GM23248 (cell line): ENCODE measurements around the gene RIPOR3.

Experiments
- EZH2 ChIP-seq: fragments of 200-600 bp; sonication (generic); IDR thresholded peaks from 2 replicates; pipeline ENCODE4 v1.6.1; 2018; ENCODE audit warnings: antibody characterized with exemption, mild to moderate bottlenecking; ENCODE audit not compliant: insufficient read depth, poor library complexity, severe bottlenecking
- EZH2phosphoT487 ChIP-seq: fragments of 200-600 bp; sonication (generic); IDR thresholded peaks from 2 replicates; pipeline ENCODE4 v1.6.1; 2018; ENCODE audit warnings: antibody characterized with exemption, moderate library complexity, mild to moderate bottlenecking, low read depth; ENCODE audit not compliant: insufficient read depth

DNA sequence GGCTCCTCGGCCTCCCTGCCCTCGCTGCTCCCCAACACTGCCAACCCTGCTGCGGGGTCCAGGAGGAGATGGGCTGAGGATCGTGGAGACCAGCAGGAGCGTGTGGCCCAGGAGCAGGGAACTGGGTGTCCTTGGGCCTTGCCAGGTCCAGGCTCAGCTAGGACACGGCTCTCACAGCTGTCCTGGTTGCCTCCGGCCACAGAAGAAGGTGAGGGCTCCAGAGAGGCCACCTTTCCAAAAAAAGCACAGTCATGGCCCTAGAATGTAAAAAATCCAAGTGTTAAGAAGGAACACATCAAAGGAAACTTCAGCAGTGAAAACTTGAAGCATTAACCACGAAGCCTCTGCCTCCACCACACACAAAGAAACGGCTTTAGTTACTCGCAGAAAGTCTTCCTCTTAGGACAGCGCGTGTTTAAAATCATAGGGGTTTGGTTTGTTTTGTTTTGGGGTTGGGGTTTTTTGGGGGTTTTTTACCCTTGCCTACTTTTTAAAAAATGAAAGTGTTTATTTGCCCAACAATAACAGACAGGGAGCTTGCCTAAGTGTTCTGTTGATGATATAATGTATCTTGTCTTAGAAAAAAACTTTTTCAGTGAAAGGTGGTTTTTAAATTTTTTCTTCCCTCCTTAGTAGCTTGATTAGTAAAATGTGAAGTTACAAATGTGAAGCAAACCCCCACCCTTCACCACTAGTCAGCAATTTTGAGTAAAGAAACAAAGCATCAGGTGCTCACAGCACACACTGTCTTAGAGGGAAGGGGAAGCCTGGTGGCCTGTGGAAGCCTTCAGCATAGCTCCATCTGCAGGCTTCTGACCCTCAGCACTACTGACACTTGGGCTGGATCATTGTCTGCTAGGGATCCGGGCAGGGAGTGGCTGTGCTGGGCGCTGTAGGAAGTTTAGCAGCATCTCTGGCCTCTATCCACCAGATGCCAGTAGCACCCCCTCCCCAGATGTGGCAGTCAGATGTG lies 121.2 kb downstream of the RIPOR3 start:
- TF ChIP-seq EZH2phosphoT487 (no peak), EZH2 (no peak)
